Stimulated activated CD4-positive, alpha-beta T cell treated with anti-CD3 and anti-CD28 coated beads, Interleukin-4, amount 100 ng/mL, for 4 hours (primary cell): Measurements from ENCODE around the gene EOMES.

Experiments used
- DNase-seq, 2 experiments: peaks; one replicate each; pipeline ENCODE4 v3.0.0-alpha.2; 2020

EOMES gene

DNA sequence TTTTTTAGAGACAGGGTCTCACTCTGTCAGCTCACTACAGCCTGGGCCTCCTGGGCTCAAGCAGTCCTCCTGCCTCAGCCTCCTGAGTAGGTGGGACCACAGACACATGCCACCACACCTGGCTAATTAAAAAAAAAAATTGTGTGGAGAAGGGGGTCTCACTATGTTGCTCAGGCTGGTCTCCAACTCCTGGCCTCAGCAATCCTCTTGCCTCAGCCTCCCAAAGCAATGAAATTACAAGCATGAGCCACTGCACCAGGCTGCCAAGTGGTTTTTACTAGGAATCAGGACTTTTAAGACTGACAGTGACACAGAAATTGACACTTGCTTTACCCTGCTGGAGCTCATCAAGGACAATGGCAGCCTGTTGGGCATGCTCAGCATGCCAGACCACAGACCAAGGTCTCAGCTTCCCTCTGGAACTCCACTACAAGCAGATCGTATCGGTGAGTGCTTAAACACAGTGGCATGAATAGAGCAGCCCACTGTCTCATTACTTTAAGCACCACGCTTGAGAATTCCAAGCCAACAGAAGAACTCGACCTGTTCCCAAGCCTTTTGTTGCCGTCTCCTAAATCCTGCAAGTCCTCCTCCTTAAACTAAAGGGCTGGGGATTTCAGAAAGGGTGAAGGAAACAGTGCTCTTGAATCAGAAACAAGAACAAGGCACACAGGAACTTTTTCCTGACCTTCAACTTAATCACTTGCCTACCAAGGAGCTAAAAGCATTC is 41.4 kb downstream of the EOMES start:
- no peak for DNase-seq

DNA sequence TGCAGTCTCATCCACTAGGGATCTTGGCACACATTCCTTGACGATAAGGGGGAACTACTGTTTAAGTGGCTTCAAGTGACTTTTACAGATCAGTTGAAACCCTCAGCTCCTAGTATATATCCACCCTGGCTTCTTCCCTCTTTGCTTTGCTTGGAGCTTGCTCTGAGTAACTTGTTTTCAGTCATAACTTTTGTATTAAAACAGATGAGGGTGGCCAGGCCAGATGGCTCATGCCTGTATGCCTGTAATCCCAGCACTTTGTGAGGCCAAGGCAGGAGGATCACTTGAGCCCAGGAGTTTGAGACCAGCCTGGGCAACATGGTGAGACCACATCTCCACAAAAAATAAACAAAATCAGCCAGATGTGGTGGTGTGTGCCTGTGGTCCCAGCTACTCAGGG is 42.4 kb downstream of the EOMES start:
- no peak for DNase-seq

DNA sequence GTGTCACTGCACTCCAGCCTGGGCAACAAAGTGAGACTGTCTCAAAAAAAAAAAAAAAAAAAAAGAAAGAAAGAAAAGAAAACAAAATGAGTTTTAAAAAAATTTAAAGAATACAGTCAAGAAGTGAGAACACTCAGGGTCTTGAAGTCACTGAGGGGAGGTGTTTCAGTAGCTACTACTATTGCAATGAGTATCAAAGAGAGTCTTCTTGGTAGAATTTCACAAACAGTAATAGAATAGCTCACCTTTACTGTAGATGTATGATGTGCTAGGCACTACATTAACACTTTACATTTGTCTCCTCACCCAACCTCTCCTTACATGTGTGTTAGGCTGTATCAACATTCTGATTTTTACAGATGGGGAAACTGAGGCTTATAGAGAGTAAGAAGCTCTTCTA is 43.9 kb downstream of the EOMES start:
- no peak for DNase-seq

DNA sequence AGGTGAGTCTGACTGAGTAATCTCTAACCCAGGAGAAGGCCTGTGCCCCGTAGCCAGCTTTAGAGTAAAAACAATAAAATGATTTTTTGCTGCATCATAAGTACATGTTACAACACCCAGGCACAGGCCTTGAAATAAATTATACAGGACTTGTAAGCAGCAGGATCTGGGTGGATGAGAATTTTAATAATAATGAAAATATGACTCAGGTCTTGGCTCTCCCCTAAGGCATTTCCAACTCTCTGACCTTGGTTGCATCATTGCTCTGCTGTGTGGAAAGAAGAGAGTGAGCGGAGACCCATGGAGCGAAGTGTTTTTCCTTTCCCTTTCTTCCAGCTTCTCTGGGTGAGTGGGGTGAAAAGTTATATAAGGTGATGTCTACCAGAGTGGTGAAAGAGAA is 44.6 kb downstream of the EOMES start:
- no peak for DNase-seq

DNA sequence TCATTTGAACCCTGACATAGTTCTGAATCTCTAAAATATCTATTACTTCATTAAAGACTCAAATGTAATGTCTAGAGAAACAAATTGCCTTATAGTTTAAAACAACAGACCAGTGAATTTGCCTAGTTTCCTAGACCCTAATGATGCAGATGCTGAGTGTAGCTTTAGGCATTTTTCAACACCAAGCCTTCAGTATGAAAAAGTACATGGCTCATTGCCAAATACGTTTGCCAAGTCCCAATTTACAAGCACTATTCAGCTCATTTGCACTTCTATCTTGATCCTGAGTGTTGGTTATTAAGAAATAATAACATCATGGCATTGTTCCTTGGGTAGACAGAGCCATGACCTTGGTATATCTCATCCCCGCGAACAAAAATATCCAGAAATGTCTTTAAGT is 46.8 kb downstream of the EOMES start:
- DNase-seq = no peak

DNA sequence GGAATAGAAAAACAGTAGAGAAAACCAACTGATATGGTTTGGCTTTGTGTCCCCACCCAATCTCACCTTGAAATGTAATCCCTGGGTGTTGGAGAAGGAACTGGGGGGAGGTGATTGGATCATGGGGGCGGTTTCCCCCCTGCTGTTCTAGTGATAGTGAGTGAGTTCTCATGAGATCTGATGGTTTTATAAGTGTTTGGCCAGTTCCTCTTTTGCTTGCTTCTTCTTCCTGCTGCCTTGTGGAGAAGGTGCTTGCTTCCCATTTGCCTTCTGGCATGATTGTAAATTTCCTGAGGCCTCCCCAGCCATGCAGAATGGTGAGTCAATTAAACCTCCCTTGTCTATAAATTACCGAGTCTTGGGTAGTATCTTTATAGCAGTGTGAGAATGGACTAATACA is 48.4 kb downstream of the EOMES start:
- no peak for DNase-seq

DNA sequence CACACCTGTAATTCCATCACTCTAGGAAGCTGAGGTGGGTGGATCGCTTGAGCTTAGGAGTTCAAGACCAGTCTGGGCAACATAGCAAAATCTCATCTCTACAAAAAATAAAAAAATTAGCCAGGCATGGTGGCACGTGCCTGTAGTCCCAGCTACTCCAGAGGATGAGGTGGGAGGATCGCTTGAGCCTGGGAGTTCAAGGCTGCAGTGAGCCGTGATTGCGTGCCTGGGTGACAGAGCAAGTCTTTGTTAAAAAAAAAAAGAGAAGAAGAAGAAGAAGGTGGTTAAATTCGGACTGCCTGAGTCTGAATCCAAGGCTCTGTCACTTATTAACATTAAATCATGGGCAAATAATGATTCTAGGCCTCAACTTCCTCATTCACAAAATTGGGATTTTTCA is 51.0 kb downstream of the EOMES start:
- no peak for DNase-seq

DNA sequence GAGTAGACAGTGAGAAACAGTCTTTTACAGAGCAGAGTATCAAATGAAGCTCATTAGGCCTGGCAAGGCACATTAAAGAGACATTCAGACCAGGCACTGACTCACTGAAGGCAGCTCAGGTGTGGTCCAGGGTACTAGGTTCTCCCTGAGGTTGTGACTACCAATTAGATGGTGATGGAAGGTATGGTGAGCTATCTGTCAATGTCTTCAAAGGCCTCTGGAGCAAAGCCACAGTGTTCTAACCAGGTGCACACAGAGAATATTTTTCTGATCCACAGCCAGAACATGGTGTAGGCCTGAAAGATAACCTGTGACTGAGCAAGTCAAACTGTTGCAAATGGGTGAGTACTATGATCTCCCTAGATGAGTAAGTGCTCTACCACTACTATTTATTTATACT is 51.5 kb downstream of the EOMES start:
- no peak for DNase-seq

DNA sequence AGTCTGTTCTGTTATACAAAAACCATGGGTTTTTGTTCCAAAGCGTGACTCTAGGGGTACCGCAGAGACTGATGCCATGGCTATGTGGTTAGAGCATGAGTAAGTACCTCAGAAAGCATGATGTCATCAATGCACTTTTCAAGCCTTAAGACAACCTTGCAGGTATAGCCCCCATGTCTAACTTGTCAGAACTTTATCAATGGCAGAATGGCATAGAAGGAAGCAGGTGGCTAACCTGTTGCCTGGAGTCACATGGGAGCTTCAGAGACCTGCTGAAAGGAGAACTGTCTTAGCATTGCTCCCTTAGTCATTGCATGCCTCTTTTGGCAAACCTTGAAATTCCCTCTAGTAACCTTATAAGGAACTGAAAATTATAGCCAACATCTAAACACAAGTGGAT is 52.5 kb downstream of the EOMES start:
- no peak for DNase-seq

DNA sequence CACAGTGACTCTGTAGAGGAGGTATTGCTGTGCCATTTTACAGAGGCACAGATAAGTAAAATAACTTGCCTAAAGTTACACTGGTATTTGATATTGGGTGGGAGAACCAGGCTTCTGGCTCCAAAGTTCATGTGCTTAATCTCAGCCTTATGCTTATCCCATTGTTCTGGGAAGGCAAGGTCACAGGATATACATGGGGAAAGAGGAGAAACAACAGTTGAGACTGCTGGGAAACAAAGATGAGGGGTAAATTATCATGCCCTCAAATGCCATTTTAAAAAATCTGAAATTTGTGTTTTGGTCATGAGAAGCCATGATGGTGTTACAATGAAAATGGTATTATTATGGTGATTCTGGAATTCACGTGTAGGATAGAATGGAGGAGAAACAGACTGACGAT is 54.4 kb downstream of the EOMES start:
- DNase-seq = no peak

DNA sequence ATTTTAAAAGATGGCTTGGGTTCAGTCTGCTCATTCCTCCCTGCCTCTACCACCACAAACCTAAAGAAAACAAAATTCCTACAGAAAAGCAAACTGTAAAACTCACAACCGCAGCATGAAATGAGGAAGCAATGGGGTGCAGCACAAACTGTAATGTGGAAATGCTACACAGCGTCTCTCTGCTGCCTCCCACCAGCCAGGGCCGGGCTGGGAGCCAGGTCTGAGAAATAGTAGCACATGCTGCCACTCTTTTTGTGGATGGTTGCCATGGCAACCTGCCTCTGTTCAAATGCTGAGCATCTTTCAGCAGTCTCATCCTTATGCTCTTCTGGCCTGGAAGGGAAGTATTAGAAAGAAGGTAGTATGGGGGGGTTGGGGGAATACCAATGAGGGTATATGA is 55.4 kb downstream of the EOMES start:
- DNase-seq = no peak

DNA sequence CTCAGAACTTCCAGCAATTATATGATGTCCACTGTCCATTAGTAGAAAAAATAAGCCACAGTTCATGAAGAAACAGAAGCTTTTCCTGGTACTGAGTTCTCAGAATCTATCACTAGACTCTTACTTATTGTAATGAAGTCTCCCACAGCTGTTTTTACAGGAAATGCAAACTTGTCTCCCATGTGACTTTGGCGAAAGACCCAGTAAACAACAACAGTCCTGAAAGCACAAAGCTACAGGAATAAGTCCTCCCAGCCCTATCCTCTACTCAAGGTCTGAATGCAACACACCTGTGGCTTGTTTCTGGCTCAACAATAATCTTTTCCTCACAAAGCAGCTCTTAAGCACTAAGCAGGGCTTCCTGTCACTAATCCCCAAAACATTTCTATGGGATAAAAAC is 55.9 kb downstream of the EOMES start:
- DNase-seq = no peak
